Fibroblast of peridontal ligament (primary cell): ENCODE results near the gene PPHLN1.

ENCODE experiments used
- DNase-seq: peaks from one replicate; pipeline ENCODE4 v3.0.0-alpha.2; 2010; ENCODE audit errors: extremely low read depth

PPHLN1 gene

GRCh38 chr12:42325653-42326474 is at the start of gene PPHLN1, which contains the start of gene ZCRB1:
Gene PPHLN1 (plus strand): TSS chr12:42326167. CDS start chr12:42335903, 9,736 bp downstream.
Gene ZCRB1 (minus strand): TSS chr12:42326094. CDS start chr12:42324102, 1,992 bp downstream.
- peak; percentile 68 for DNase-seq

- DNase-seq, result peak; percentile 25
Observed at GRCh38 chr12:42277396-42278127, 48.4 kb upstream of the PPHLN1 start.

- DNase-seq, result no peak
Observed at GRCh38 chr12:42278128-42278510, 47.8 kb upstream of the PPHLN1 start.

GRCh38 chr12:42281278-42281677 is 44.7 kb upstream of the PPHLN1 start:
- DNase-seq, result no peak

GRCh38 chr12:42281844-42282243 is 44.1 kb upstream of the PPHLN1 start:
- no peak for DNase-seq

GRCh38 chr12:42282294-42282693 is 43.7 kb upstream of the PPHLN1 start:
- no peak for DNase-seq

GRCh38 chr12:42283739-42284138 is 42.2 kb upstream of the PPHLN1 start:
- DNase-seq, result no peak

GRCh38 chr12:42284157-42284556 is 41.8 kb upstream of the PPHLN1 start:
- no peak for DNase-seq

GRCh38 chr12:42284876-42285275 is 41.1 kb upstream of the PPHLN1 start:
- DNase-seq, result peak; percentile 34

GRCh38 chr12:42285431-42285830 is 40.5 kb upstream of the PPHLN1 start:
- DNase-seq, result no peak

- DNase-seq, result no peak
Observed at GRCh38 chr12:42286741-42287140, 39.2 kb upstream of the PPHLN1 start.

- DNase-seq, result no peak
Observed at GRCh38 chr12:42288544-42288943, 37.4 kb upstream of the PPHLN1 start.

- DNase-seq, result no peak
Observed at GRCh38 chr12:42291680-42292079, 34.3 kb upstream of the PPHLN1 start.

- DNase-seq, result peak; percentile 6
Observed at GRCh38 chr12:42296503-42297109, 29.4 kb upstream of the PPHLN1 start.

- no peak for DNase-seq
Observed at GRCh38 chr12:42298887-42299286, 27.1 kb upstream of the PPHLN1 start.

GRCh38 chr12:42299392-42300308 is 26.3 kb upstream of the PPHLN1 start:
- DNase-seq, result peak; percentile 30

- DNase-seq, result no peak
Observed at GRCh38 chr12:42306297-42306696, 19.7 kb upstream of the PPHLN1 start.

GRCh38 chr12:42308390-42308789 is 17.6 kb upstream of the PPHLN1 start:
- DNase-seq, result no peak

- DNase-seq, result no peak
Observed at GRCh38 chr12:42309996-42310395, 16.0 kb upstream of the PPHLN1 start.

- no peak for DNase-seq
Observed at GRCh38 chr12:42315108-42315507, 10.9 kb upstream of the PPHLN1 start.

- no peak for DNase-seq
Observed at GRCh38 chr12:42320796-42321195, 5.2 kb upstream of the PPHLN1 start.
